RWPE1 (cell line): ENCODE measurements around the gene RANBP17.

Experiments used
- CTCF ChIA-PET: fragments of 350-600 bp; sonication (Branson Sonifier 250); formaldehyde crosslinking; extraction: SDS; loops from one replicate; lab custom pipeline; 2021; lab: Yijun Ruan, JAX
- POLR2A ChIA-PET: fragments of 400-600 bp; formaldehyde crosslinking; extraction: SDS; loops from one replicate; lab custom pipeline; 2020; ENCODE audit warnings: antibody characterized with exemption; ENCODE audit not compliant: low non-redundant PET; lab: Yijun Ruan, JAX
- DNase-seq: peaks from one replicate; pipeline ENCODE4 v3.0.0; 2012; ENCODE audit warnings: low spot score
- H3K27ac ChIP-seq: fragments of 450-650 bp; 2 replicates; pipeline ENCODE4 v1.5.1; 2017
- CTCF ChIP-seq: fragments of 450-650 bp; conservative IDR thresholded peaks from 2 replicates; pipeline ENCODE4 v1.5.1; 2017; ENCODE audit warnings: low read depth, mild to moderate bottlenecking

RANBP17 gene

DNA sequence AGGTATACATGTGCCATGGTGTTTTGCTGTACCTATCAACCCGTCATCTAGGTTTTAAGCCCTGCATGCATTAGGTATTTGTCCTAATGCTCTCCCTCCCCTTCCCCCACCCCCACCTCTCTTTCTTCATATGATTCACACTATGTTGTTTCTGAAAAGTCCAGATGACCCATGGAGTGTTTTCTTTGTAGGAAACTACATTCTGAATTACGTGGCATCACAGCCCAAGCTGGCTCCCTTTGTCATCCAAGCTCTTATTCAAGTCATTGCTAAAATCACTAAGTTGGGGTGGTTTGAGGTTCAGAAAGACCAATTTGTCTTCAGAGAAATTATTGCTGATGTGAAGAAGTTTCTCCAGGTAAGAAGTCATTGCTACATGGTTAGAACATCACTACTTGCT, 30.4 kb downstream of the RANBP17 start:
- ChIA-PET CTCF (interaction anchor here (0.7 kb wide), 1 partner anchor 63 kb away, joined by 3 read pairs; no protein-coding TSS in a partner anchor), POLR2A (no interaction called here)
- no peak for DNase-seq
- no peak overlapping the region for H3K27ac ChIP-seq
- no peak for TF ChIP-seq CTCF

DNA sequence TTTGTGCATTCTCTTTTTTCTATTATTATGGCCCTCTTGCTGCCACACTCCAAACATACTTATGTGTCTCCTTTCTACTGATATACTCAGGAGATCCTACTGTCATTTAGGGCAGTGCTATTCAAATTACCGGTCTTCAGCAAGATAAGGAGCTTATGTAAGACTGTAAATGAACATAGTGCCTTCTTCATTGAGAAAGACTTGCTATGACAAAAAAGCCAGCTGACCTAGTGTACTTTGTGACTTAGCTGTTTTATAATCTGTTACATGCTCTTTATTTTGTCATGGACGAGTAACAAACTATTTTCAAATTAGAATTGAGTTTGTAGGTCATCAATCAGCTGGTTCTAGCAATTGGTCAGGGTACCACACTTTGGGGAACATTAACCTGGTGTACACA, 32.8 kb downstream of the RANBP17 start:
- CTCF ChIA-PET = interaction anchor here (0.6 kb wide), 1 partner anchor 129 kb away, joined by 4 read pairs; no protein-coding TSS in a partner anchor
- no peak for TF ChIP-seq CTCF
- POLR2A ChIA-PET = no interaction called here
- no peak for DNase-seq
- H3K27ac ChIP-seq = no peak overlapping the region

DNA sequence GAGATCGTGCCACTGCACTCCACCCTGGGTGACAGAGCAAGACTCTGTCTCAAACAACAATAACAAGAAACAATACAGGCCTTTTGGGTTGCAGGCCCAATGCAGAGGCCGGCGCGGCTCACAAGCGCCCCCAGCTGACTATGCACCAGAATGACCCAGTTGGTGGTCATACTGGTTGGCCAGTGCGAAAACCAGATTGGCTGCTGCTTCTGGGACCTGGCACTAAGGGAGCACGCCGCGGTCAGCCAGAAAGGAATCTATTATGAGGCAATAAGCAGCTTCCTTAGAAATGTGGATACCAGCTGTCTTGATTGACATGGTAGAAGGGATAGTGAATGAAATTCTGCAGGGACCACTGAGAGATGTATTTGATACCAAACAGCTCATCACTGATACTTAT, 35.0 kb downstream of the RANBP17 start:
- no peak for TF ChIP-seq CTCF
- DNase-seq = no peak
- ChIA-PET POLR2A (no interaction called here), CTCF (no interaction called here)
- no peak overlapping the region for H3K27ac ChIP-seq

DNA sequence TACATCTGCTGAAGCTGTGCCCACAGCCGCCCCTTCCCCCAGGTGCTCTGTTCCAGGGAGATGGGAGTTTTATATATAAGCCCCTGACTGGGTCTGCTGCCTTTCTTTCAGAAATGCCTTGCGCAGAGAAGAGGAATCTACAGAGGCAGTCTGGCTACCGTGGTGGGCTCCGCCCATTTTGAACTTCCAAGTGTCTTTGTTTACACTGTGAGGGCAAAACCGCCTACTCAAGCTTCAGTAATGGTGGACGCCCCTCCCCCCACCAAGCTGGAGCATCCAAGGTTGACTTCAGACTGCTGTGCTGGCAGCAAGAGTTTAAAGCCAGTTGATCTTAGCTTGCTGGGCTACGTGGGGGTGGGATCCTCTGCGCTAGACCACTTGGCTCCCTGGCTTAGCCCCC, 41.3 kb downstream of the RANBP17 start:
- CTCF ChIA-PET = interaction anchor here (1.4 kb wide), 1 partner anchor 14 kb away, joined by 5 read pairs; no protein-coding TSS in a partner anchor
- TF ChIP-seq CTCF = no peak

GRCh38 chr5:170907758-170908157, 45.9 kb downstream of the RANBP17 start:
- no peak for TF ChIP-seq CTCF
- H3K27ac ChIP-seq = no peak overlapping the region
- ChIA-PET POLR2A (no interaction called here), CTCF (no interaction called here)
- DNase-seq = no peak

More for the DNA sequence above, 41.3 kb downstream of the RANBP17 start:
- POLR2A ChIA-PET = no interaction called here
- DNase-seq = no peak
- no peak overlapping the region for H3K27ac ChIP-seq

DNA sequence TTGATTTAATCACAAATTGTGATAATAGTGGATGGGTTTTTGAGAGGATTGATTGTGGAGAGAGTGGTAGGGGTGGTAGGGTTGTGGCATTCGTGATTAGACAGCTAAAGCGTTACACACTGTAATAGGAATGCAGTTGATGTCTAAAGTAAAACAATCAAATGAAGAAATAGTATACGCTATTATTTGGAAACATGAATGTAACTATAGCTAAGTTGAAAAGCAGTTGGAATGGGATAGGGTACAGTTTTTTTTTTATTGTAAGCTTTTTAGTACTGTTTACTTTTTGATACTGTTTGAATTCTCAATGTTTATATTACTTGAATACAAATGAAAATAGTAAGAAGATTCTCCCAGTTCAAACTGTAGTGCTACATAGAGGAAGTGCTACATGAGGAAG, 51.8 kb downstream of the RANBP17 start:
- ChIA-PET CTCF (interaction anchor here (0.6 kb wide), 1 partner anchor 111 kb away, joined by 4 read pairs; no protein-coding TSS in a partner anchor), POLR2A (no interaction called here)
- no peak for DNase-seq
- H3K27ac ChIP-seq = no peak overlapping the region
- TF ChIP-seq CTCF = no peak

- POLR2A ChIA-PET = interaction anchor here (0.6 kb wide), 1 partner anchor 10 kb away, joined by 3 read pairs; no protein-coding TSS in a partner anchor
- CTCF ChIA-PET = interaction anchor here (0.6 to 1.6 kb wide), 7 partner anchors 13 to 466 kb away, joined by 3 to 5 read pairs (median 3); no protein-coding TSS in a partner anchor
Measured at GRCh38 chr5:170917113-170917512, 55.3 kb downstream of the RANBP17 start.

More at GRCh38 chr5:170917113-170917512, 55.3 kb downstream of the RANBP17 start:
- no peak overlapping the region for H3K27ac ChIP-seq
- DNase-seq = peak; percentile 11
- peak; percentile 24; the same call in 1 of the 2 replicates for TF ChIP-seq CTCF
